ENCODE data around the gene VPS33A. TPM values are rescaled to one million over a fixed set of nuclear protein-coding genes. Genes with fewer than 3 reads are reported as not detected.
"Not testable (repeated sequence)": the region's sequence is repeated elsewhere in the genome, so short reads cannot be mapped to it uniquely, and the experiment has no call there.

The VPS33A gene
- total RNA-seq, 1 donor from 2014 or later = 33.7 TPM

DNA sequence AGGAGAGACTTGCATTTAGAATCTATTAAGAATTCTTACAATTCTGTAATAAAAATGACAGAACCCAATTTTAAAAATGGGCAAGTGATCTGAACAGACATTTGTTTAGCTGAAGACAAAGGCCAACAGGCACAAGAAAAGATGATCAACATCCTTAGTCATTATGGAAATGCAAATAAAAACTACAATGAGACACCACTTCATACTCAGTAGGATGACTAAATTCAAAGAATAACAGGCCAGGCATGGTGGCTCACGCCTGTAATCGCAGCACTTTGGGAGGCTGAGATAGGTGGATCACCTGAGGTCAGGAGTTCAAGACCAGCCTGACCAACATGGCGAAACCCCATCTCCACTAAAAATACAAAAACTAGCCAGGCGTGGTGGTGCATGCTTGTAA is 7.8 kb downstream of the VPS33A start:
- intact Hi-C loops (cut with micrococcal nuclease) = not testable (repeated sequence)

DNA sequence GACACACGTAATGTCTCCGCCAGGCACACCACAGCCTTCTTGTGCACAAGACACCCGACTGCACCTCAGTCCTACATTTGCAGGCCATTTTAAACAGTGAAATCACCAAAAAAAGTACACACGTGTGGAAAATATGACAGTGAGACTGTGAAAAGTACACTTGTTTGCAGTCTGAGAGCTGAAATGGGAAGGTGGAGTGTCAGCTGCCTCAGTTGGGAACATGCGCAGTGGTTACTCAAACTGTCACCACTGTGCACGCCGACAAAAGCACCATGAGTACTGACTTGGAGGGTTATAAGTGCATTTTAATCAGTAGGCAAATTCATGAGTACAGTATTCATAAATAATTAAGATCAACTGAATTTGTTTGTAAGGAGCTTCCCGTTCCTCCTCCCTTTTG is 15.8 kb downstream of the VPS33A start:
- intact Hi-C loops (cut with micrococcal nuclease) = no loop called here

DNA sequence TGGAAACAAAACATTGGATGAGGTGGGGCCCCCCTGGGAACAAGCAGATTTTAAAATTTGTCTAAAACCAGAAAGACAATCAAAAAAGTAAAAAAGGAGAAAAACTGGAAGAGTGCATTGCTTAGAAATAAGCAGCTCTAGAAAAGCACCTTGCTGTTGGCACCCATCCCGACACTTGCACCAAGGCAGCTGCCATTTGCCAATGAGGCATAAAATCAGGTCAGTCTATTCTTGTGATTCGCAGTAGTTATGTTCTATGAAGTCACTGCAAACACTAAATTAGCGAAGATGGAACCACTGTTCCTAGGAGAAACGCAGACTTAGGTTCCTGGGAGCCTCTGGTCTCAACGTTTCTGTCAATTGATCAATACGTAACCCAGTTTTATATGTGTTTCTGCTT is 16.2 kb downstream of the VPS33A start:
- intact Hi-C loops (cut with micrococcal nuclease) = no loop called here

- intact Hi-C loops (cut with micrococcal nuclease) = no loop called here
These were observed 20.7 kb downstream of the VPS33A start for GRCh38 chr12:122245553-122245952.

- intact Hi-C loops (cut with micrococcal nuclease) = loop anchor here (1.0 kb wide), 2 partner anchors 18 to 22 kb away; partner anchors contain the start of genes DIABLO and VPS33A
These were observed 21.5 kb downstream of the VPS33A start for GRCh38 chr12:122244565-122245371.

DNA sequence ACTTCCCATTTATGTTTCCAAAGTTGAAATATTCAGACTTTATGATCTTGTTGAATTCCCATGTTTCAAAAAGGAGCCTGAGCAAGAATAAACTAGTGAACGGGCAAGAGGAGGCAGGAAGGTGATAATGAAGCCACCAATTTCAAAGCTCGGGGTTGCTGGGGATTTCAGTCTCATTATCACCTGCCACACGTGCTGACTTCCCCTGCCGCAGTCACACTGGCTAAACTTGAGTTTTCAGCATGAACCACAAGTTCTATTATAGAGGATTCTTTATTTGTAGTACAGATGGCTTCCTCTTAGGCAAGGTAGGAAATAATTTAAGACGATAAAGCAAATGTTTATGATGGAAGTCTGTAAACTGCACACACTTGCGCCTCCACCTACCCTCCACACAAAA is 22.3 kb downstream of the VPS33A start:
- intact Hi-C loops (cut with micrococcal nuclease) = loop anchor here (1.0 kb wide), 2 partner anchors 18 to 22 kb away; partner anchors contain the start of genes DIABLO and VPS33A

DNA sequence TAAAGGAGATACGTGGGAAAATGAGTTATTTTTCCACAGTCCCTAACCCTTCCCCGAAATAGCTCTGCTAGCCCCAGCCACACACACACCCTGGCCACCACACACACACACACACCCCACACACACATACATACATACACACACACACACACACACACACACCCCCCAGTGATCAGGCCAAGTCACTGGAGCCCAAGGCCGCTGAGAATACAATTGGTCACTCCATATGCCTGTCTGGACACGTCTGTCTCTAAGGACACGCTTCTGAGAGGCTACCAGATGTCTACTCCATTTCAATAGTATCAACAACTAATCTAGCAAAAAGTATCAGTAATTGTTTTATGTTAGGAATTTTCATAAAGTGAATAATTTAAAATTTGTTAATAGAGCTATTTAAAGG is 27.4 kb downstream of the VPS33A start:
- intact Hi-C loops (cut with micrococcal nuclease) = no loop called here

GRCh38 chr12:122235741-122236140 is 30.6 kb downstream of the VPS33A start:
- intact Hi-C loops (cut with micrococcal nuclease) = no loop called here

DNA sequence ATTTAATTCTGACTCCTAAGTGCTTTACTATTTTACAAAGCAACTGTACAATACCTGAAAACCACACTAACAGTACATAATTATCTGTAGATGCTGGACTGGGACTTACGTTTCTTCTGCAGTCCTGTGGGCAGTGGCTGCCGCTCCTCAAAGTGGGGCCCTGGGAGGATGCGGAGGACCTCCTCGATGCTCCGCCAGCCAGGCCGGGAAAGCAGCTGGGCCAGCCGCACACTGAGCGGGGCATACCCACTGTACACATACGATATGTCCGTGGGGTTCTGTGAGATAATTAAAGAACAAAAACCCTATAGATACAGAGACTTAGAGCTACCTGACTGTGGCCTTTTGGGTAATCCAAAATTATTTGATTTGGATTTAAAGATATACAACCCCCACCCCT is 33.6 kb downstream of the VPS33A start:
- intact Hi-C loops (cut with micrococcal nuclease) = no loop called here

GRCh38 chr12:122230798-122231197 is 35.5 kb downstream of the VPS33A start:
- intact Hi-C loops (cut with micrococcal nuclease) = no loop called here

GRCh38 chr12:122228092-122228491 is 38.2 kb downstream of the VPS33A start:
- intact Hi-C loops (cut with micrococcal nuclease) = loop anchor here (5.0 kb wide), 2 partner anchors 391 to 876 kb away; partner anchors contain the start of gene ANAPC5

DNA sequence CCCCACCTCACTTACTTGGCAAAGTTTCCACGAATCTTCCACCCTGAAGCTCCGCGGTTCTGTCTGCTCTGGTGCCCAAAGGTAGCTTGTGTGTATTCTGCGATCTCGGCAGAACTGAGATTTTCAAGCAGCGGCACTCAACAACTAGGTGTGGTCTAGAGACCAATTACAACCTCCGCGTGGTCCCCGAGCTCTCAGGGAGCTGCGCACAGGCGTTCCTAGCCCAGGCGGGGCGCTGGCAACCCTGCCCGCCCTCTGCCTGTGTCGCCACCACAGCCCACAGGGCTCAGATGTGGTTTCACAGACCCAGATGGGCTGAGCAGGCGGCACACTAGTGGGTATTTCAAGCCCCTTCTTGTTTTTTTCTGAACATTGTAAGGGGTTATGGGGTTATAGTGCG is 39.0 kb downstream of the VPS33A start:
- intact Hi-C loops (cut with micrococcal nuclease) = loop anchor here (5.0 kb wide), 2 partner anchors 390 to 875 kb away; partner anchors contain the start of gene ANAPC5

DNA sequence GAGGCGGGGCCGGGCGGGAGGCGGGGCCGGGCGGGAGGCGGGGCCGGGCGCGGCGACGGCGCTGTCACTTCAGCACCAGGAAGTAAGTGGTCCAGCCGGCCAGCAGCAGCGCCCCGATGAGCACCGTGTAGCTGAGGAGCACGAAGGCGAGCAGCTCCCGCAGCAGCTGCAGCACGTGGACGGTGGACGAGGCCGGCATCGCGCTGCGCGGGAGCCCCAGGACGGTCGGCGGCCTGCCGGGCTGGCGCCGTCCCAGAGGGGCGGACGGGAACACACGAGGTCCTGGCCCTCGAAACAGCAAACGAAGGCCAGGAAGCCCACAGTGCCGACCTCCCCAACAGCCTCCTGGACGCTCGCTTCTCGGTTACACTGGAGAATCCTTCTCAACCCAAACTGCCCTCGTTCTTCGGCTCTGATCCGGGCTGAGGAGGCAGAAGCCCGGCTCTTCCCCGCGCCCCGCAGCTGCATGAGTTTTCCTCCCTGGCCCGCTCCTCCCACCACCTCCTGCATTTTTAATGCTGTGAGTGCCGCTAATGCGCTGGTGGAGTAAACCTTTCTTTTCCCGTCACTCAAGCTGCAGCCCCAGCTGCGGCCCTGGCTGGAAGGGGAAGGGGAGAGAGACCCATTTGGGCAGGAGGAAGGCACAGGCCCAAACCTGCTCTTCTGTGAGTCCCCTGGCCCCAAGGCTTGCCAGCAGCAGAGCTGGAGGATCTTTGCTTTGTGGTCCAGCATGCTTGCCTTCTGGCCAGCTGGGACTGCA is 39.7 kb downstream of the VPS33A start:
- intact Hi-C loops (cut with micrococcal nuclease) = loop anchor here (1.0 to 5.0 kb wide), 8 partner anchors 18 to 874 kb away; partner anchors contain the start of genes ANAPC5, DENR, KNTC1 and MLXIP

- intact Hi-C loops (cut with micrococcal nuclease) = loop anchor here (1.0 to 5.0 kb wide), 8 partner anchors 18 to 874 kb away; partner anchors contain the start of genes ANAPC5, DENR, KNTC1 and MLXIP
These were observed 40.5 kb downstream of the VPS33A start, which contains the start of gene DIABLO for GRCh38 chr12:122225683-122226365. Gene DIABLO, minus strand, starts transcription at chr12:122226052. Its CDS starts 38 bp downstream, at chr12:122226014.

- intact Hi-C loops (cut with micrococcal nuclease) = no loop called here
These were observed 49.8 kb downstream of the VPS33A start for GRCh38 chr12:122216445-122216844.

DNA sequence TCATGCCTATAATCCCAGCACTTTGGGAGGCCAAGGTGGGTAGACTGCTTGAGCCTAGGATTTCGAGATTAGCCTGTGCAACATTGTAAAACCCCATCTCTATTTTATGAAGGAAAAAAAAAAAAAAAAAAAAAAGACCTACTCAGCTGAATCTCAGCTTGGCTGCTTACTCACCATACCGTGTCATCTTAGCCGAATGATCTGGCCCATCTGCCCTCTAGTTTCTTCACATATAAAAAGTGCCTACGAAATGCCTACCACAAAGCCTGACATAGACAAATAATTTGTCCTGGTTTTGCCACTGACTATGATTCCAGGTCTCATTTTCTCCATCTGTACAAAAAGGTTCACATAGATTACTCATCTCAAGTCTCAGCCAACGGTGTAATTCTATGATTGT is 50.5 kb downstream of the VPS33A start:
- intact Hi-C loops (cut with micrococcal nuclease) = no loop called here

DNA sequence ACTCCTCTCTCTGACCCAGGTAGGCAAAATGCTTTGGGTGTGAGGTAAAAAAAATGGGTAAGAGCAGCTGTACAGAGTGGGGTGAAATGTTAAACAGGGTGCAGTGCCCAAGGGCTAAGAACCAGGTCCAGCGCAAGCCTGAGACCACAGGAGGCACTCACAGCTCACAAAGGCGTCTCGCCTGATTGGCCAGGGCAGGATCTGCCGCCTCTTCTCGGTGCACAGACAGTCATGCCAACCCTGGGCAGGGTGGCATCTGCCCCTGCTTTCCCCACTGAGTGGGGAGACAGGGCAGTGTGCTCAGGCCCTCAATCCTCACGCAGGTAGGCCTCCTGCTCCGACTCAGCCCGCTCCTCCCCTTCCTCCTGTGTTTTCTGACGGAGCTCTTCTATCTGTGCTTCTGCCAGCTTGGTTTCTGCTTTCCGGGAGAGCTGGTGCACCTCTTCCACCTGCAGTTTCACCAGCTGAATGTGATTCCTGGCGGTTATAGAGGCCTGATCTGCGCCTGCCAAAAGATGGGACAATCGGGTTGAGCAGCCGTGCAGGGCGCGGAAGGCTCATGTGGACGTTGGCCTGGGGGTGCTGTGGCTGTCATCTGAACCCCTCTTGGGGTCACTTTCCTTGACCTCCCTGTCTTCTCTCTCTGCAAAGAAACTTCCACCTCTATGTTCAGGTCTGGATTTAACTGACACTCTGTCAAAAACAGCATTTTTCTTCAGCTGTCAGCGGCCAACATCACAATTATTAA is 58.0 kb downstream of the VPS33A start:
- intact Hi-C loops (cut with micrococcal nuclease) = no loop called here

DNA sequence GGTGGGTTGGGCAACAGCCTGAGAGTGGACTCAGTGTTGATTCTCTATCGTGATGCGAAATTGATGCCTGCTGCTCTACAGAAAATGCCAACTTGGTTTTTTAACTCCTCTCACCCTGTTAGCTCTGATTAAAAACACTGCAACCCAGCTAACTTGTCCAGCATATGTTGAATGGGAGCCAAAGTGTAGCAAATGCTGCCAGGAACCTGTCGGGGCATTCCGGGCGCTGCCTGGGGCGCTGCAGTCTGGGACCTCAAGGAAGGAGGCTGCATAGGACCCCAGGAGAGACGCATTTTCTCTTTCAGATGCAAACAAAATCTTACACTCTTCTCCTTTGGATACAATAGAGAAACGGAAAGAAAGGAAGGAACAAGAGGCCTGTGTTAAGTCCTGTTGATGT is 58.9 kb downstream of the VPS33A start:
- intact Hi-C loops (cut with micrococcal nuclease) = no loop called here

DNA sequence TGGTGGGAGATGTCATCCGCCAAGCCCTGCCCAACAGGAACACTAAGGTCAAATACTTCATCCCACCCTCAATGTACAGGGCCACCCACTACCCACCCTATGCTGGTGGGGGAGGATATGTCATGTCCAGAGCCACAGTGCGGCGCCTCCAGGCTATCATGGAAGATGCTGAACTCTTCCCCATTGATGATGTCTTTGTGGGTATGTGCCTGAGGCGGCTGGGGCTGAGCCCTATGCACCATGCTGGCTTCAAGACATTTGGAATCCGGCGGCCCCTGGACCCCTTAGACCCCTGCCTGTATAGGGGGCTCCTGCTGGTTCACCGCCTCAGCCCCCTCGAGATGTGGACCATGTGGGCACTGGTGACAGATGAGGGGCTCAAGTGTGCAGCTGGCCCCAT is 59.3 kb downstream of the VPS33A start:
- intact Hi-C loops (cut with micrococcal nuclease) = no loop called here

DNA sequence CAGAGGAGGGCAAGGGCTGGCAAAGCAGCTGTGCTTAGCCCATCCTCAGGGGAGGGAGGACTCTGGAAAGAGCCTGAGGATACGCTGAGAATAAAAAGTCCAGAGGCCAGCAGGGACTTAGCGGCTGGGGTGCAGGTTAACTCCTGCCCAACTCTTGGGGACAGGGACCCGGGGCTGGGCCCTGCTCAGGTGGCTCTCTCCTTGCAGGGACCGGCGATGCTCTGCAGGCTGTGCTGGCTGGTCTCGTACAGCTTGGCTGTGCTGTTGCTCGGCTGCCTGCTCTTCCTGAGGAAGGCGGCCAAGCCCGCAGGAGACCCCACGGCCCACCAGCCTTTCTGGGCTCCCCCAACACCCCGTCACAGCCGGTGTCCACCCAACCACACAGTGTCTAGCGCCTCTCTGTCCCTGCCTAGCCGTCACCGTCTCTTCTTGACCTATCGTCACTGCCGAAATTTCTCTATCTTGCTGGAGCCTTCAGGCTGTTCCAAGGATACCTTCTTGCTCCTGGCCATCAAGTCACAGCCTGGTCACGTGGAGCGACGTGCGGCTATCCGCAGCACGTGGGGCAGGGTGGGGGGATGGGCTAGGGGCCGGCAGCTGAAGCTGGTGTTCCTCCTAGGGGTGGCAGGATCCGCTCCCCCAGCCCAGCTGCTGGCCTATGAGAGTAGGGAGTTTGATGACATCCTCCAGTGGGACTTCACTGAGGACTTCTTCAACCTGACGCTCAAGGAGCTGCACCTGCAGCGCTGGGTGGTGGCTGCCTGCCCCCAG is 60.0 kb downstream of the VPS33A start:
- intact Hi-C loops (cut with micrococcal nuclease) = no loop called here

Measured in T-helper 2 cell treated with Interferon-gamma antibody and Interleukin-4, amounts not matched to agents 100 ng/mL and 5 ng/mL, for 36 hours (primary cell).